Peyer's patch (tissue), 4 donors: ENCODE measurements around the gene NME7.

Experiments
- POLR2A ChIP-seq, 2 donors: fragments of 450-650 bp; IDR thresholded peaks; one replicate each; pipeline ENCODE4 v1.5.1; 2017; ENCODE audit warnings: antibody characterized with exemption in 2 of 2, mild to moderate bottlenecking in 2 of 2, moderate library complexity in 2 of 2
- TF ChIP-seq, protein P1 (sequence below), 6 experiments: fragments of 450-650 bp in 4 of 6; fragments of 200-600 bp in 2 of 6; sonication (generic) in 1 of 6; IDR thresholded peaks; one replicate each; pipeline ENCODE4 v1.5.1; 2017 to 2019; ENCODE audit warnings: antibody characterized with exemption in 6 of 6, mild to moderate bottlenecking in 3 of 6, moderate library complexity in 1 of 6

DNA sequence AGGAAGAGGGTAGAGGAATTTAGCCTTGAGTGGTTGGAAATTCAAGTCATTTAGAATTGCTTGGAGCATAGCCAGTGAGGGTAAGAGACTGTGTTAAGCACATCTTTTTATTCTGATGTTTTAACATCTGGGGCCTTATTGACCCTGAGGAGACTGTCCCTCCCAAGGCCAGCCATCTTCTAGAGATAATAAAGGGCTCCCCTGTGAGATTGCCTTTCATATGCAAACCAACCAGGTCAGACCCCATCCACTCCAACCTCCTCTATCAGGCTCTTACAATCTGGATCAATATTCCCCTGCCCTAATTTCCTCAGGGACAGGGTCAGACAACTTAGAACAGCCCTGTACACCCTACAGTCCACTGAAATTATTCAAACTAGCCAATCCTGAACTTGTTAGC is 167.3 kb downstream of the NME7 start:
- no peak for TF ChIP-seq POLR2A (IDR thresholded peaks at IDR 0.05)
- TF ChIP-seq, protein P1, sequence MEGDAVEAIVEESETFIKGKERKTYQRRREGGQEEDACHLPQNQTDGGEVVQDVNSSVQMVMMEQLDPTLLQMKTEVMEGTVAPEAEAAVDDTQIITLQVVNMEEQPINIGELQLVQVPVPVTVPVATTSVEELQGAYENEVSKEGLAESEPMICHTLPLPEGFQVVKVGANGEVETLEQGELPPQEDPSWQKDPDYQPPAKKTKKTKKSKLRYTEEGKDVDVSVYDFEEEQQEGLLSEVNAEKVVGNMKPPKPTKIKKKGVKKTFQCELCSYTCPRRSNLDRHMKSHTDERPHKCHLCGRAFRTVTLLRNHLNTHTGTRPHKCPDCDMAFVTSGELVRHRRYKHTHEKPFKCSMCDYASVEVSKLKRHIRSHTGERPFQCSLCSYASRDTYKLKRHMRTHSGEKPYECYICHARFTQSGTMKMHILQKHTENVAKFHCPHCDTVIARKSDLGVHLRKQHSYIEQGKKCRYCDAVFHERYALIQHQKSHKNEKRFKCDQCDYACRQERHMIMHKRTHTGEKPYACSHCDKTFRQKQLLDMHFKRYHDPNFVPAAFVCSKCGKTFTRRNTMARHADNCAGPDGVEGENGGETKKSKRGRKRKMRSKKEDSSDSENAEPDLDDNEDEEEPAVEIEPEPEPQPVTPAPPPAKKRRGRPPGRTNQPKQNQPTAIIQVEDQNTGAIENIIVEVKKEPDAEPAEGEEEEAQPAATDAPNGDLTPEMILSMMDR (IDR thresholded peaks at IDR 0.05): no peak
